ENCODE results near the gene ARHGAP42.

The ARHGAP42 gene

DNA sequence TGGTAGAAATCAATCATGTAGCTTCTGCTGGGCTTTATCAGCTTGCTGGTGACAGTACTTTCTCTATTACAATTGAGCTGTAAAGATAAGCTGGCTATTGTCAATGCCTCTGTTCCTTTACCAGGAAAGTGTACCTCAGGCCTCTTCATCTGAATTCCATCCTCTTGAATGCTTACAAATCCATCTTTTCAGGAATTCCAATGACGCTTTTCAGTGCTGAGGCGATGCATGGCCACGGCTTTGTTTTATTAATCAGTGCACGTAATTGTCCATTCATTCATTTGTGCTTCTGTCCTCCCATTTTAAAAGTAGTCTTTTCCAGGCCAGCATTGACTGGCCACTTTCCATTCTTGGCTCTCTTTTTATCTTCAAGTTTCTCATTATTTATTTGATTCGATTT is 240.5 kb downstream of the ARHGAP42 start:
- Mint-ChIP-seq H3K36me3 (ENCODE audit: low read depth) (no peaks in the 10 kb centered on the region), H3K4me3 (no peak overlapping the region), H3K4me1 (ENCODE audit: low read depth) (peaks cover 3% of the 10 kb centered on the region), H3K27me3 (ENCODE audit: low read depth) (no peaks in the 10 kb centered on the region), H3K27ac (no peak overlapping the region), H3K9me3 (no peaks in the 10 kb centered on the region)
- DNase-seq (ENCODE audit: low spot score) = no peak

DNA sequence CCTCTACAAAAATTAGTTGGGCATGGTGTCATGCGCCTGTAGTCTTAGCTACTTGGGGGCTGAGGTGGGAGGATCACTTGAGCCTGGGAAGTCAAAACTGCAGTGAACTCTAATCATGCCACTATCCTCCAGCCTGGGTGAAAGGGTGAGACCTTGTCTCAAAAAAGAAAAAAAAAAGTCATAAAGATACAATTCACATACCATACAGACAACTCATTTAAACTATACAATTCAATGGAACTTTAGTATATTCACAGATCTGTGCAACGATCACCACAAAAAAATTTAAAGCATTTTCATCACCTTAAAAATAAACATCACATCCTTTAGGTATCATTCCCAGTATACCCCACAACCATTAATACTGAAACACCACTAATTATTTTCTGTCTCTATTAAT is 241.3 kb downstream of the ARHGAP42 start:
- H3K4me1 Mint-ChIP-seq (ENCODE audit: low read depth) = peaks cover 3% of the 10 kb centered on the region
- H3K9me3 Mint-ChIP-seq = no peaks in the 10 kb centered on the region
- H3K27me3 Mint-ChIP-seq (ENCODE audit: low read depth) = no peaks in the 10 kb centered on the region
- H3K4me3 Mint-ChIP-seq = no peak overlapping the region
- no peaks in the 10 kb centered on the region for H3K36me3 Mint-ChIP-seq (ENCODE audit: low read depth)
- no peak for DNase-seq (ENCODE audit: low spot score)
- H3K27ac Mint-ChIP-seq = no peak overlapping the region

DNA sequence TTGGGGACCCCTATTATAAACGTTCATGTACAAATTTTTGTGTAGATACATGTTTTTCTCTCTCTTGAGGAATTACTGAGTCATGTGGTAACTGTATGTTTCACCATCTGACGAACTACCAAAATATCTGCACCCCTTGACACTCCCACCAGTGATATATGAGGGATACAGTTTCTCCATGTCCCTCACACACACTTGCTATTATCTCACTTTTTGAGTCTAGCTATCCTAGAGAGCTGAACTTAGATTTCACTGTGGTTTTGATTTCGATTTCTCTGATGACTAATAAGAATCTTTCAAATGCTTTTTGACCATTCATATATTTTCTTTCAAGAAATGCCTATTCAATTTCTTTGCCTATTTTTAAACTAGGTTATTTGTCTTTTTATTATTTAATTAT is 242.3 kb downstream of the ARHGAP42 start:
- Mint-ChIP-seq H3K9me3 (no peaks in the 10 kb centered on the region), H3K27ac (no peak overlapping the region), H3K27me3 (ENCODE audit: low read depth) (no peaks in the 10 kb centered on the region), H3K36me3 (ENCODE audit: low read depth) (no peaks in the 10 kb centered on the region), H3K4me1 (ENCODE audit: low read depth) (peaks cover 3% of the 10 kb centered on the region), H3K4me3 (no peak overlapping the region)
- DNase-seq (ENCODE audit: low spot score) = no peak

DNA sequence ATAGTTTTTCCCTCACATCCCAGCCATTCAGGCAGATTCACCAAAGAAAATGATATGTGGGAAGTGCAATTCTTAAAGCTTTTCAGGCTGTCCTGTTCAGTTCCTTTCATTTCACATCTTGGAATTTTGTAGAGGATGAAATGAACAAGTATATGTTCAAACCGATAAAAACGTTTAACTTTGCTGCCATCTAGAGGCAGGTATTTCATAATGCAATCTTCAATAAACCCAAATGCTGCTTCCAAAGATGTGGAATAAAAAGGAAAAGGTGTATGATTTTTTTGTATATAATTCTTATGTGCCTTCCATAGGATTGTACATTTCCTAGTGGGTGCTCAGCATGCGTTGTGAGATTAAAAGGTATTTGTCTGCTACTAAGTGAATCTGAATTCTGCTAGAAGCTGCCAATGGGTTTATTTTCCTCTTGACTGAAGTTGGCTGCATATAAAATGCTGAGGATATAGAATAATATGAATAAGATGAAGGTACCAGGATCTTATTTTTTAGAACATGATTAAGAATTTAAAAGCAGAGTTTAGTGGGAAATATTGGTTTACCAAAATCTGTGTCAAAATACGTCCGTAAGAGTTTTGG is 243.2 kb downstream of the ARHGAP42 start:
- Mint-ChIP-seq H3K4me1 (ENCODE audit: low read depth) (peaks cover 3% of the 10 kb centered on the region), H3K27me3 (ENCODE audit: low read depth) (no peaks in the 10 kb centered on the region)
- DNase-seq (ENCODE audit: low spot score) = no peak

DNA sequence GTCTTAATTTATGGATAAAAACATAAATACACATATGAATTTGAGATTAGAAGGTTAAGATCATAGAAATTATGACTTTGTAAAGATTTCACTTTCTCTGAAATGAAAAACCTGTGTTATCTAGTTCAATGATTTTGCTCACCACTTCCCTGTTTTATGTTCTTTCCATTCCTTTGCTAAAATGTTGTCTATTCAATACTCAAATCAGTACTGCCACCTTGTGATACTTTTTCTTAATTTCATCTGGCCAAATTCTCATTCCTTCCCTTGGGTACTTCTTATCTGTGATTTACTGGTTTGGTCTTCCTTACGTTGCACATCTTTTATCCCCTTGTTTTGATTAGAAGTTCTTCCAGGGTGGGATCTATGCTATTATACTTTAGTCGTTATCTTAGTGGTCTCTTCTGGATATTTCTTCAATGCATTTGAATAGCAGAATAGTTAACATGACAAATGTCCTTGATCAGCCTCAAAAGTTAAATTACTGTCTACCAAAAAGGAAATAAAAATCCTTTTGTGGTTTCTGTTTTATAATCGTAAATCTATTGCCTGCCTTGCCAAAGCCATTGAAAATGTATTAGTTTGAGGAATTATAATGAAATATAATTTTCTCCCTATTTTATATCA is 245.5 kb downstream of the ARHGAP42 start:
- H3K4me1 Mint-ChIP-seq (ENCODE audit: low read depth) = no peaks in the 10 kb centered on the region
- no peak for DNase-seq (ENCODE audit: low spot score)
- H3K27ac Mint-ChIP-seq = no peak overlapping the region
- H3K27me3 Mint-ChIP-seq (ENCODE audit: low read depth) = no peaks in the 10 kb centered on the region
- no peak overlapping the region for H3K4me3 Mint-ChIP-seq
- no peaks in the 10 kb centered on the region for H3K36me3 Mint-ChIP-seq (ENCODE audit: low read depth)
- no peaks in the 10 kb centered on the region for H3K9me3 Mint-ChIP-seq

More for the DNA sequence above, 243.2 kb downstream of the ARHGAP42 start:
- Mint-ChIP-seq H3K27ac (no peak overlapping the region), H3K9me3 (no peaks in the 10 kb centered on the region), H3K4me3 (no peak overlapping the region), H3K36me3 (ENCODE audit: low read depth) (no peaks in the 10 kb centered on the region)

DNA sequence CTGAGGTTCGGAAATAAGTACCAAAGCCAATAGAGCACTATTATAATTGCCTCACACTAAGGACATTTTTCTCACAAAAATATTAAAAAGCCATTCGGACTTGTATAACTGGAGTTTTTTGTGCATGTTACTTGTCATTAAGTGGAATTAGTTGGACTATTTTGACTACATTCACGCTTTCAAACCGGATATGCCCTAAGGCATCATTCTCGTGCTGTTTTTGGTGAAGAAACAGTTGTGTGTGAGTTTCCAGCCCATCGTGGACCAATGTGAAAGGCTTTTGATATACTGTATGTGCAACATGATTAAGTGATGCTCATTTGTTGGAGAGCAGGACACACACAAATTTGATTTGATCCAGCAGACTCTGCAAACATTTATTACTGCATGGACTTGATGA is 249.7 kb downstream of the ARHGAP42 start:
- no peaks in the 10 kb centered on the region for H3K9me3 Mint-ChIP-seq
- H3K27me3 Mint-ChIP-seq (ENCODE audit: low read depth) = no peaks in the 10 kb centered on the region
- H3K4me3 Mint-ChIP-seq = no peak overlapping the region
- H3K27ac Mint-ChIP-seq = no peak overlapping the region
- DNase-seq (ENCODE audit: low spot score) = no peak
- H3K4me1 Mint-ChIP-seq (ENCODE audit: low read depth) = no peaks in the 10 kb centered on the region
- H3K36me3 Mint-ChIP-seq (ENCODE audit: low read depth) = no peaks in the 10 kb centered on the region

DNA sequence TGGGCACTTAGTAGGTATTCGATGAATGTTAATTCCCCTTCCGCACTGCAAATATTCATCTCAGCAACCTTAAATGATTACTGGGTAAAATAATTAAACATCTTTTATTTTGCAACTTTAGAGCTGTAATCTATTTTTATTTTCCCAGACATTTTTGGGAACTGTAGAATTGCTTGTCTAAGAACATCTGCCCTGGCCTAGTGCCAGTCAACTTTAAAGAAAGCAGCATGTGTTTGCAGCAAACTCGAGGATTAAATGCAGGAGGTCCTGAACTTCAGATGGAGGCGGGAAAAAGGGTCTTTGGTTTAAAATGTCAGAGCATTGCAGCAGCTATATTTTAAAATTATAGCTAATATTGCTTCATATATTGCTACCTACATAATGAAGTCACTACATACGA is 252.5 kb downstream of the ARHGAP42 start:
- Mint-ChIP-seq H3K27me3 (ENCODE audit: low read depth) (no peaks in the 10 kb centered on the region), H3K4me3 (no peak overlapping the region), H3K4me1 (ENCODE audit: low read depth) (no peaks in the 10 kb centered on the region), H3K27ac (no peak overlapping the region), H3K9me3 (no peaks in the 10 kb centered on the region), H3K36me3 (ENCODE audit: low read depth) (no peaks in the 10 kb centered on the region)
- no peak for DNase-seq (ENCODE audit: low spot score)

DNA sequence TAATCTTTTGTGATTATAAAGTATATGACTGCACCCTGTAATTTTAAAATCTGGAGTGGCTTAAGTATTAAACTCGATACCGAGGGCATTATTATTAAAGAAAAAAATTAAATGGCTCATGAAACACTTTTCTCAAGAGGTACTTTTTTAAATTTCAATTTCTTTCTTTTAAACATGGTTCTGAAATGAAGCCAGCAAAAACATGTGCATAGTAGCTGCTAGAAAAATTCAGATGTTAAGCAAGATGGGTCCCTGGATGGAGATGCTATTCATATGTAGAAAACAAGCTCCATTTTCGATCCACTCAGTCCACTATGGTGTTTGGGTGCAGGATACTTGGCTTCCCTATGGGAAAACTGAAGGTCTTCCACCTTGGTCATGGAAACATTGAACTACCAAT is 253.0 kb downstream of the ARHGAP42 start:
- H3K9me3 Mint-ChIP-seq = no peaks in the 10 kb centered on the region
- H3K27ac Mint-ChIP-seq = no peak overlapping the region
- no peak for DNase-seq (ENCODE audit: low spot score)
- no peaks in the 10 kb centered on the region for H3K27me3 Mint-ChIP-seq (ENCODE audit: low read depth)
- no peaks in the 10 kb centered on the region for H3K36me3 Mint-ChIP-seq (ENCODE audit: low read depth)
- H3K4me3 Mint-ChIP-seq = no peak overlapping the region
- no peaks in the 10 kb centered on the region for H3K4me1 Mint-ChIP-seq (ENCODE audit: low read depth)

DNA sequence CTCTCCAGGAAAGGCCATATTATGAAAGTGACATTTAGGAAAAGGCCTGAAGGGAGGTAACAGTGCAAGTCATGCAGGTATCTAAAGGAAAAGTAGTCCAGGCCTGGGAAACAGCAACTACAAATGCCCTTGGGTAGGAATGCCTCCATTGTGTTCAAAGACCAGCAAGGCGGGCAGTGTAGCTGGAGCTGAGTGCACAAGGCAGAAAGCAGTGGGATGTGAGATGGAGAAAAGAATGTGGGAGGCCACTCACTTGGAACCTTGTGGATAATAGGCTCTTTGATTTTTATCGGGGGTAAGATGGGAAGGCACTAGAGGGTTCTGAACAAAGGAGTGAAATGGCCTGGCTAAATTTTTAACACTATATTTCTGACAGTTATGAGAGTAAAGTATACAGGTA is 253.9 kb downstream of the ARHGAP42 start:
- no peak overlapping the region for H3K4me3 Mint-ChIP-seq
- H3K27ac Mint-ChIP-seq = no peak overlapping the region
- H3K4me1 Mint-ChIP-seq (ENCODE audit: low read depth) = no peaks in the 10 kb centered on the region
- no peak for DNase-seq (ENCODE audit: low spot score)
- H3K9me3 Mint-ChIP-seq = no peaks in the 10 kb centered on the region
- no peaks in the 10 kb centered on the region for H3K27me3 Mint-ChIP-seq (ENCODE audit: low read depth)
- H3K36me3 Mint-ChIP-seq (ENCODE audit: low read depth) = no peaks in the 10 kb centered on the region

DNA sequence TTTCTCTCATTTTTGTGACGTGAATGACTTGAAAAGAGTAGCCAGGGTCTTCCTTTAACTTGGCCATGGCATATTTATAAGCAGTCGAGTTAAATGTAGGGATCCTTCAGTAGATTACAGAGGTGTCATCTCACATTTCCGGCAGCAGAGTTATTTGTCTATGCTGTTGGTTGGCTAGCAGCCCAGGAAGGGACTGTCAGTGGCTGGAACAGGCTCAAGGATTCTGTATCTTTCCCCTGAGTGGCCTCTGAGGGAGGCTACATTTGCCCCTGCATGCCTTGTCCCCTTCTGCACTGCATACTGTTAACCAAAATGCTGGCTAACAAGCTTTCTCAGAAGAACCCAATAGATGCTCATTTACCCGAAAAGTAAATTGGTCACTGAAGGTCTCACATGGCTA is 254.9 kb downstream of the ARHGAP42 start:
- no peak for DNase-seq (ENCODE audit: low spot score)
- no peaks in the 10 kb centered on the region for H3K27me3 Mint-ChIP-seq (ENCODE audit: low read depth)
- H3K4me3 Mint-ChIP-seq = no peak overlapping the region

DNA sequence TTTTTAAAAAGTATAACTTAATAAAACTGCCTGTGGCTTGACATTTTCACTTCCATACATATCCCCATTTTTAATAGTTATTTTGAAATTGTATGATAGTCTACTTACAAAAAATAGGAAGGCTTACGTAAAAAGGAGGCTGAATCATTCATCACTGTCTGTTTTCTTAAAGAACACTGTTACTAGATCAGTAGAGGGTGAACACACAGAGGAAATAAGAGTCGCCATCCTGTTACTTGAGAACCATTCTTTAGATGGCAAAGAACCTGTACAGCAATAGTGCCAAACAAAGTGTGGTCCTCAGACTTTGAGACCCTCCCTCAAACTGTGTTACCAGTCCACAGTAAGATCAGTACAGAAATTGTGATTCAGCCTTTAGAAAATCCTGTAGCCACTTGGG is 261.8 kb downstream of the ARHGAP42 start:
- Mint-ChIP-seq H3K4me3 (no peak overlapping the region), H3K9me3 (no peaks in the 10 kb centered on the region), H3K27ac (no peak overlapping the region), H3K27me3 (ENCODE audit: low read depth) (no peaks in the 10 kb centered on the region), H3K4me1 (ENCODE audit: low read depth) (no peaks in the 10 kb centered on the region), H3K36me3 (ENCODE audit: low read depth) (no peaks in the 10 kb centered on the region)
- DNase-seq (ENCODE audit: low spot score) = no peak

More for the DNA sequence above, 254.9 kb downstream of the ARHGAP42 start:
- no peak overlapping the region for H3K27ac Mint-ChIP-seq
- H3K4me1 Mint-ChIP-seq (ENCODE audit: low read depth) = no peaks in the 10 kb centered on the region
- H3K9me3 Mint-ChIP-seq = no peaks in the 10 kb centered on the region
- H3K36me3 Mint-ChIP-seq (ENCODE audit: low read depth) = no peaks in the 10 kb centered on the region

DNA sequence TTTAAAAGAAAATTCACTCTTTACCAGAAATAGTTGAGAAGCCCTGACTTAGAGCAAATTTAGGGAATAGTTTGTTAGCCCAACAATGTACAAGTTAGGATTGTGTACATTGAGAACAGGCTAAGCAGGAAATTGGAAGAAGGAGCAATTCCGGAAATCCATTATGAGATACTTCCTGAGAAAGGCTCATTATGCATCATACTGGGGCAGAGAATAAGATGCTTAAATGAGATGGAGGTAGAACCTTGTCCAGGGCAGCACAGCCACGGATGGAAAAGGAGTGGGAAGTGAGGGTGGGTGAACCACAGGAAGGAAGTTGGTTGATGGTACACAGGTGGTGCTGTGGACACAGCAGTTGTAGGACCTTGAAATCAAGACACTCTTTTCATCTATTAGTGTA is 262.4 kb downstream of the ARHGAP42 start:
- Mint-ChIP-seq H3K27ac (no peak overlapping the region), H3K4me3 (no peak overlapping the region), H3K27me3 (ENCODE audit: low read depth) (no peaks in the 10 kb centered on the region), H3K36me3 (ENCODE audit: low read depth) (no peaks in the 10 kb centered on the region), H3K9me3 (no peaks in the 10 kb centered on the region), H3K4me1 (ENCODE audit: low read depth) (no peaks in the 10 kb centered on the region)
- no peak for DNase-seq (ENCODE audit: low spot score)

DNA sequence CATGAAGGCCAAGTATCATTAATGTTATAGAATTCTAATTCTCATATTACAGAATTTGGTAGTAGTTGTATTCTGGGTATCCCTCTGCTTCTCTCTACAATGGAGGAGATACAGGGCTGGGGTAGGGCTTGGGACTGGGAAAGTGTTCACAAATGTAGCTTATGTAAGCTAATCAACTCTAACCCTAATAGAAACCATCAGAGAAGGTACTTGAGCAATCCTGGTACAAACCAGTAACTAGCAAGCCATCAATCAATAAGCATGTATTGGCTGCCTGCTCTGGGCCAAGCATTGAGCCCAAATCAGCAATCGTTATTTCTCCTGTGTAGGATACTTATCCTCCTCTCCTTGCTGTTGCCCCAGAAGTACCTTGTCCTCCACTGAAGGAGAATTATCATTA is 268.2 kb downstream of the ARHGAP42 start:
- no peak overlapping the region for H3K27ac Mint-ChIP-seq

DNA sequence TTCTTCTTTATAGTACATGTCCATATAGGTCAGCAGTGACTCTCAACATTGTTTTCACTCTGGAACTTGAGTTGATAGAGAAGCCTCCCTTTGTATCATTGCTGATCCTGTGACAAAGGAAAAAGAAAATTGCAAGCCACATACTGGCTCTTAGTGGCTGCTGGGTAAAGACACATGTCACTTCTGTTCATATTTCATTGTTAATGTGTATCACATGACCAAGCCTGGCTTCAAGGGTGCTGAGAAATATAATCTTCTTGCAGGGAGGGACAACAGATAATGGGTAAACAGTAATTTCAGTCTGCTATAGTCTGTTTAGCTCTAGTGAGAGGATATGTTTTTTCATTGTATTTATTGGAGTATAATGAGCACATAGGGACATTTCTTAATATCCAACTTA is 269.3 kb downstream of the ARHGAP42 start:
- Mint-ChIP-seq H3K9me3 (no peaks in the 10 kb centered on the region), H3K27me3 (ENCODE audit: low read depth) (no peaks in the 10 kb centered on the region), H3K4me1 (ENCODE audit: low read depth) (no peaks in the 10 kb centered on the region), H3K36me3 (ENCODE audit: low read depth) (no peaks in the 10 kb centered on the region), H3K27ac (no peak overlapping the region), H3K4me3 (no peak overlapping the region)
- DNase-seq (ENCODE audit: low spot score) = no peak

More for the DNA sequence above, 268.2 kb downstream of the ARHGAP42 start:
- H3K4me3 Mint-ChIP-seq = no peak overlapping the region
- H3K36me3 Mint-ChIP-seq (ENCODE audit: low read depth) = no peaks in the 10 kb centered on the region
- no peaks in the 10 kb centered on the region for H3K4me1 Mint-ChIP-seq (ENCODE audit: low read depth)
- DNase-seq (ENCODE audit: low spot score) = no peak
- no peaks in the 10 kb centered on the region for H3K27me3 Mint-ChIP-seq (ENCODE audit: low read depth)
- no peaks in the 10 kb centered on the region for H3K9me3 Mint-ChIP-seq

DNA sequence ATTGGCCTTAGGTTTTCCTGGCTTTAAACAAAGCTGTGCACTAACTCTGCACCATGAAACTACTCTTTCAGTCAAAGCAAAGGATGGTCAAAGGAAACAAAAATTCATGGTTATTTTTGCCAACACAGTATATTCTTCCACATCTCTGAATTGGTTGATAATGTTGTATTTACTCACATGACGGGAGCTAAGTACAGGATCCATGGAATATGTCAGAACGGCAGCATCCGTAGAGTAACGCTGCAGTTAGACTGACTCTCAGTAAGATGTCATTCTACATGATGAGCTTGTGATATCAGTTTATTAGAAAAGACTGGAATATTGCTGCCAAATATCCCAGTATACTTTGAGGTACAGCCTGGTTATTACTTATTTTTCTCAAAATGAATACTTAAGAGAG is 270.4 kb downstream of the ARHGAP42 start:
- DNase-seq (ENCODE audit: low spot score) = no peak
- Mint-ChIP-seq H3K36me3 (ENCODE audit: low read depth) (no peaks in the 10 kb centered on the region), H3K9me3 (no peaks in the 10 kb centered on the region), H3K27me3 (ENCODE audit: low read depth) (no peaks in the 10 kb centered on the region), H3K4me3 (no peak overlapping the region), H3K27ac (no peak overlapping the region), H3K4me1 (ENCODE audit: low read depth) (no peaks in the 10 kb centered on the region)
